Panc1 (cell line): ENCODE measurements around the gene ECI1. TPM values are rescaled to one million over a fixed set of nuclear protein-coding genes. Genes with fewer than 3 reads are reported as not detected.

ENCODE experiments used
- ATAC-seq: fragments of 200-7000 bp; cut with Tn5 transposase; 2 replicates; pipeline ENCODE4 v1.9.1; 2020; ENCODE audit warnings: mild to moderate bottlenecking, moderate library complexity
- BruUV-seq: library from RNA; stranded (reverse); fragments of 400-500 nt; replicated peaks from 2 replicates; lab custom pipeline; 2021; lab: Mats Ljungman, UMichigan
- CTCF ChIA-PET: fragments of 300-600 bp; sonication (Branson Sonifier 250); formaldehyde crosslinking; loops from one replicate; lab custom pipeline; 2022; ENCODE audit warnings: antibody characterized with exemption; lab: Charles Lee
- POLR2A ChIA-PET: fragments of 300-600 bp; sonication (Branson Sonifier 250); formaldehyde crosslinking; loops from one replicate; lab custom pipeline; 2022; ENCODE audit warnings: antibody characterized with exemption; lab: Charles Lee
- DNase-seq: peaks from one replicate; pipeline ENCODE4 v3.0.0-alpha.2; 2010; ENCODE audit warnings: low read depth, low spot score
- H3K27ac ChIP-seq: 2 replicates; pipeline ENCODE4 v1.5.1; 2011; ENCODE audit warnings: mild to moderate bottlenecking, low read length, inconsistent platforms
- H3K27me3 ChIP-seq: fragments of 200-500 bp; sonication (Bioruptor generic); 2 replicates; pipeline ENCODE4 v1.6.0; 2014; ENCODE audit warnings: low read length, inconsistent platforms; ENCODE audit not compliant: control insufficient read depth, insufficient read depth
- H3K36me3 ChIP-seq: fragments of 200-500 bp; sonication (Bioruptor generic); 2 replicates; pipeline ENCODE4 v1.5.1; 2014; ENCODE audit warnings: inconsistent platforms, mild to moderate bottlenecking, low read length, moderate library complexity; ENCODE audit not compliant: control insufficient read depth, insufficient read depth
- H3K4me1 ChIP-seq: 2 replicates; pipeline ENCODE4 v1.5.1; 2011; ENCODE audit warnings: inconsistent platforms, mild to moderate bottlenecking, low read length, moderate library complexity; ENCODE audit not compliant: control insufficient read depth, insufficient read depth
- H3K4me3 ChIP-seq, 2 experiments: 2 replicates each; pipeline ENCODE4 v1.5.1; 2011 to 2012; ENCODE audit warnings: low read depth in 2 of 2, low read length in 2 of 2, mild to moderate bottlenecking in 2 of 2, inconsistent platforms in 1 of 2, moderate library complexity in 1 of 2
- H3K9me3 ChIP-seq: fragments of 200-500 bp; sonication (Bioruptor generic); 2 replicates; pipeline ENCODE4 v1.5.1; 2014; ENCODE audit warnings: low read depth, mild to moderate bottlenecking, inconsistent platforms, low read length, moderate library complexity; ENCODE audit not compliant: control insufficient read depth, insufficient read depth
- POLR2AphosphoS5 ChIP-seq: IDR thresholded peaks from 2 replicates; pipeline ENCODE4 v1.6.1; 2012; ENCODE audit warnings: mild to moderate bottlenecking, low read depth, low read length, moderate library complexity
- SIN3A ChIP-seq: IDR thresholded peaks from 2 replicates; pipeline ENCODE4 v1.6.1; 2012; ENCODE audit warnings: low read depth, mild to moderate bottlenecking, low read length, moderate library complexity, borderline replicate concordance; ENCODE audit not compliant: insufficient read depth
- TCF7L2 ChIP-seq: IDR thresholded peaks from 2 replicates; pipeline ENCODE4 v1.6.1; 2011; ENCODE audit warnings: mild to moderate bottlenecking, low read depth, low read length, inconsistent platforms
- in situ Hi-C: cut with HindIII; loops from 2 replicates; pipeline ENCODE4 v1.10.0; 2016; ENCODE audit warnings: low sequenced_read_pairs, low pct_unique_long_range_greater_than_20kb
- intact Hi-C: fragments of 100-400 bp; cut with micrococcal nuclease; formaldehyde crosslinking; loops from one replicate; pipeline ENCODE4 v1.10.0; 2022; ENCODE audit not compliant: unreplicated experiment
- total RNA-seq: library from RNA; stranded (reverse); gene quantifications from one replicate; pipeline ENCODE4 v1.2.1, GENCODE V29; 2021; ENCODE audit not compliant: unreplicated experiment
- TF ChIP-seq, protein P1 (sequence below): fragments of 450-650 bp; IDR thresholded peaks from 2 replicates; pipeline ENCODE4 v1.5.1; 2017; ENCODE audit warnings: mild to moderate bottlenecking
- TF ChIP-seq, protein P2 (sequence below), 2 experiments: IDR thresholded peaks; 2 replicates each; pipeline ENCODE4 v1.6.1; 2011 to 2012; ENCODE audit warnings: low read depth in 2 of 2, control low read depth in 1 of 2, low read length in 1 of 2, mild to moderate bottlenecking in 1 of 2, moderate library complexity in 1 of 2; ENCODE audit not compliant: insufficient read depth in 1 of 2

The ECI1 gene
- total RNA-seq, 1 experiment from 2014 or later, result 117 TPM

DNA sequence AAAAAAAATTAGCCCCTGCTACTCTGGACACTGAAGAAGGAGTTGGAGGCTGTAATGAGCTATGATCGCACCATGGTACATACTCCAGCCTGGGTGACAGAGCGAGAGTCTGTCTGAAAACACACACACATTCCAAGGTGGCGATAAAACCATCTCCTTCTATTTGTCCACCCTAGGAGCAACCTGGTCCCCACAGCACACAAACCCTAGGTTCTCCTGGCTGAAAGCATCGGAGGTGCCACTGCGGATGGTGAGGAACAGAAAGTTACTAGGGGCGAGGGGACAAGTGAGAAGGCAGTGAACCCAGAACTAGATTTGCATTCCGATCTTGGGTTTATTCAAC lies 1.4 kb upstream of the ECI1 start:
- ATAC-seq (peak; percentile 19; the same call in 1 of the 2 replicates), DNase-seq (no peak)
- H3K4me3 ChIP-seq, result no peak overlapping the region
- no peaks in the 10 kb centered on the region for H3K27me3 ChIP-seq
- TF ChIP-seq TCF7L2 (no peak), POLR2AphosphoS5 (no peak), SIN3A (no peak)
- TF ChIP-seq, protein P1, sequence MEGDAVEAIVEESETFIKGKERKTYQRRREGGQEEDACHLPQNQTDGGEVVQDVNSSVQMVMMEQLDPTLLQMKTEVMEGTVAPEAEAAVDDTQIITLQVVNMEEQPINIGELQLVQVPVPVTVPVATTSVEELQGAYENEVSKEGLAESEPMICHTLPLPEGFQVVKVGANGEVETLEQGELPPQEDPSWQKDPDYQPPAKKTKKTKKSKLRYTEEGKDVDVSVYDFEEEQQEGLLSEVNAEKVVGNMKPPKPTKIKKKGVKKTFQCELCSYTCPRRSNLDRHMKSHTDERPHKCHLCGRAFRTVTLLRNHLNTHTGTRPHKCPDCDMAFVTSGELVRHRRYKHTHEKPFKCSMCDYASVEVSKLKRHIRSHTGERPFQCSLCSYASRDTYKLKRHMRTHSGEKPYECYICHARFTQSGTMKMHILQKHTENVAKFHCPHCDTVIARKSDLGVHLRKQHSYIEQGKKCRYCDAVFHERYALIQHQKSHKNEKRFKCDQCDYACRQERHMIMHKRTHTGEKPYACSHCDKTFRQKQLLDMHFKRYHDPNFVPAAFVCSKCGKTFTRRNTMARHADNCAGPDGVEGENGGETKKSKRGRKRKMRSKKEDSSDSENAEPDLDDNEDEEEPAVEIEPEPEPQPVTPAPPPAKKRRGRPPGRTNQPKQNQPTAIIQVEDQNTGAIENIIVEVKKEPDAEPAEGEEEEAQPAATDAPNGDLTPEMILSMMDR, result no peak
- TF ChIP-seq, protein P2, sequence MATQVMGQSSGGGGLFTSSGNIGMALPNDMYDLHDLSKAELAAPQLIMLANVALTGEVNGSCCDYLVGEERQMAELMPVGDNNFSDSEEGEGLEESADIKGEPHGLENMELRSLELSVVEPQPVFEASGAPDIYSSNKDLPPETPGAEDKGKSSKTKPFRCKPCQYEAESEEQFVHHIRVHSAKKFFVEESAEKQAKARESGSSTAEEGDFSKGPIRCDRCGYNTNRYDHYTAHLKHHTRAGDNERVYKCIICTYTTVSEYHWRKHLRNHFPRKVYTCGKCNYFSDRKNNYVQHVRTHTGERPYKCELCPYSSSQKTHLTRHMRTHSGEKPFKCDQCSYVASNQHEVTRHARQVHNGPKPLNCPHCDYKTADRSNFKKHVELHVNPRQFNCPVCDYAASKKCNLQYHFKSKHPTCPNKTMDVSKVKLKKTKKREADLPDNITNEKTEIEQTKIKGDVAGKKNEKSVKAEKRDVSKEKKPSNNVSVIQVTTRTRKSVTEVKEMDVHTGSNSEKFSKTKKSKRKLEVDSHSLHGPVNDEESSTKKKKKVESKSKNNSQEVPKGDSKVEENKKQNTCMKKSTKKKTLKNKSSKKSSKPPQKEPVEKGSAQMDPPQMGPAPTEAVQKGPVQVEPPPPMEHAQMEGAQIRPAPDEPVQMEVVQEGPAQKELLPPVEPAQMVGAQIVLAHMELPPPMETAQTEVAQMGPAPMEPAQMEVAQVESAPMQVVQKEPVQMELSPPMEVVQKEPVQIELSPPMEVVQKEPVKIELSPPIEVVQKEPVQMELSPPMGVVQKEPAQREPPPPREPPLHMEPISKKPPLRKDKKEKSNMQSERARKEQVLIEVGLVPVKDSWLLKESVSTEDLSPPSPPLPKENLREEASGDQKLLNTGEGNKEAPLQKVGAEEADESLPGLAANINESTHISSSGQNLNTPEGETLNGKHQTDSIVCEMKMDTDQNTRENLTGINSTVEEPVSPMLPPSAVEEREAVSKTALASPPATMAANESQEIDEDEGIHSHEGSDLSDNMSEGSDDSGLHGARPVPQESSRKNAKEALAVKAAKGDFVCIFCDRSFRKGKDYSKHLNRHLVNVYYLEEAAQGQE (IDR thresholded peaks at IDR 0.05; ENCODE audit: insufficient read depth in 1 of 2, low read depth in 2 of 2, low read length in 1 of 2), result no peak
- H3K4me1 ChIP-seq, result peaks cover 22% of the 10 kb centered on the region
- 0 out of 2 replicates have a peak overlapping the region, but pooled peaks have one; percentile 18 for H3K27ac ChIP-seq
- H3K9me3 ChIP-seq, result no peaks in the 10 kb centered on the region
- in situ Hi-C loops, result no loop called here
- CTCF ChIA-PET, result interaction anchor here (0.7 kb wide), 1 partner anchor 112 kb away, joined by 3 read pairs; no protein-coding TSS in a partner anchor
- peaks cover 10% of the 10 kb centered on the region; the same call in 1 of the 2 replicates for H3K36me3 ChIP-seq
- no TSS peak for BruUV-seq
- POLR2A ChIA-PET, result interaction anchor here (0.5 kb wide), 1 partner anchor 11 kb away, joined by 5 read pairs; no protein-coding TSS in a partner anchor
- intact Hi-C loops, result no loop called here

DNA sequence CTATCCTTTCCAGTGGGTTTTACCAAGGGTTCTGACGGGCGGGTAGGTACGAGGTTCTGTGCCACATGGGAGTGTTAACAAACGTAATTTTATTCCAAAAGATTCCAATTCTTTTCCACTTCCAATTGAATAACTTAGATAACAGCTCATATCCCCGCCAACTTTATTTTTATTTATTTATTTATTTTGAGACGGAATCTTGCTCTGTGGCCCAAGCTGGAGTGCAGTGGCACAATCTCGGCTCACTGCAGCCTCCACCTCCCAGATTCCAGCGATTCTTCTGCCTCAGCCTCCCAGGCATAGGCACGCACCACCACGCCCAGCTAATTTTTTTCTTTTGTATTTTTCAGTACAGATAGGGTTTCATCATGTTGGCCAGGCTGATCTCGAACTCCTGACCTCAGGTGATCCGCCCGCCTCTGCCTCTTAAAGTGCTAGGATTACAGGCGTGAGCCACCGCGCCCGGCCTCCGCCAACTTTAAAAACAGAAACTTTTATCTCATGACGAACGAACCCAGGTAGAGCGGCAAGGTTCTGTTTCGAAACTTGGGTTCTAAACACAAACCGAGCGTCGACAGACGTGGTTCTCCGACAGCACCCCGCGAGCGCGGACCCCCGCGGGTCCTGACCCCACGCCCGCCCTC lies 613 bp downstream of the ECI1 start:
- in situ Hi-C loops (no loop called here), intact Hi-C loops (no loop called here)
- DNase-seq (no peak), ATAC-seq (peak; percentile 2; the same call in 1 of the 2 replicates)
- Histone ChIP-seq H3K4me1 (peaks cover 22% of the 10 kb centered on the region), H3K4me3 (peak overlapping the region; percentile 73 to 87), H3K36me3 (no peaks in the 10 kb centered on the region; the same call in 1 of the 2 replicates), H3K27ac (peak overlapping the region; percentile 90), H3K27me3 (no peaks in the 10 kb centered on the region), H3K9me3 (no peaks in the 10 kb centered on the region)
- TF ChIP-seq, protein P2 (IDR thresholded peaks at IDR 0.05; ENCODE audit: insufficient read depth in 1 of 2, low read depth in 2 of 2, low read length in 1 of 2), result no peak
- TF ChIP-seq SIN3A (no peak), TCF7L2 (no peak), POLR2AphosphoS5 (0 out of 2 replicates have a peak, but pooled peaks have one; percentile 36)
- TF ChIP-seq, protein P1, result no peak
- BruUV-seq, result TSS peak; percentile 88
- ChIA-PET POLR2A (interaction anchor here (0.6 to 1.0 kb wide), 4 partner anchors 95 to 724 kb away, joined by 3 to 15 read pairs (median 6); partner anchors contain the start of gene TRAF7), CTCF (interaction anchor here (0.7 to 1.0 kb wide), 2 partner anchors 12 to 56 kb away, joined by 3 to 11 read pairs; no protein-coding TSS in a partner anchor)
